SK-N-SH (cell line): Measurements from ENCODE around the gene BPIFB3. TPM values are rescaled to one million over a fixed set of nuclear protein-coding genes. Genes with fewer than 3 reads are reported as not detected.

Experiments used
- CTCF ChIA-PET: fragments of 300-600, 350-600 bp; formaldehyde crosslinking; extraction: SDS; loops from one replicate; lab custom pipeline; 2021; lab: Yijun Ruan, JAX
- POLR2A ChIA-PET: fragments of 350-600 bp; sonication (Branson Sonifier 250); formaldehyde crosslinking; extraction: SDS; loops from one replicate; lab custom pipeline; 2020; ENCODE audit warnings: antibody characterized with exemption, inconsistent platforms; lab: Yijun Ruan, JAX
- DNase-seq: peaks from one replicate; pipeline ENCODE4 v3.0.0; 2012
- H2AFZ ChIP-seq: fragments of 200-600 bp; sonication (generic); 2 replicates; pipeline ENCODE4 v1.8.1; 2016; ENCODE audit warnings: antibody characterized with exemption, mild to moderate bottlenecking, low read depth
- H3F3A ChIP-seq: fragments of 200-600 bp; sonication (generic); replicated peaks from 2 replicates; pipeline ENCODE3; 2016; ENCODE audit warnings: antibody characterized with exemption, mild to moderate bottlenecking; ENCODE audit not compliant: insufficient read depth
- H3K27ac ChIP-seq, 2 experiments: fragments of 200-500 bp in 1 of 2; fragments of 200-600 bp in 1 of 2; sonication (Bioruptor generic) in 1 of 2; sonication (generic), shearing (Covaris generic) in 1 of 2; 2 replicates each; pipeline versions ENCODE4 v1.5.1 to v1.6.1; 2014 to 2016; ENCODE audit warnings: low read depth in 2 of 2, inconsistent platforms in 1 of 2, low read length in 1 of 2, mild to moderate bottlenecking in 1 of 2, mixed read lengths in 1 of 2
- H3K27me3 ChIP-seq: fragments of 200-600 bp; sonication (generic), shearing (Covaris generic); 2 replicates; pipeline ENCODE4 v1.6.1; 2016; ENCODE audit warnings: mixed run types; ENCODE audit not compliant: insufficient read depth
- H3K36me3 ChIP-seq, 2 experiments: fragments of 200-500 bp in 1 of 2; fragments of 200-600 bp in 1 of 2; sonication (Bioruptor generic) in 1 of 2; sonication (generic) in 1 of 2; replicated peaks in 1 of 2; 2 replicates each; pipeline versions ENCODE3 to v1.5.1; 2014 to 2016; ENCODE audit warnings: low read length in 1 of 2, mild to moderate bottlenecking in 1 of 2; ENCODE audit not compliant: insufficient read depth in 2 of 2, control insufficient read depth in 1 of 2
- H3K4me1 ChIP-seq, 2 experiments: fragments of 200-500 bp in 1 of 2; fragments of 200-600 bp in 1 of 2; sonication (Bioruptor generic) in 1 of 2; sonication (generic), shearing (Covaris generic) in 1 of 2; 2 replicates each; pipeline versions ENCODE4 v1.5.1 to v1.6.1; 2014 to 2016; ENCODE audit warnings: low read depth in 1 of 2, low read length in 1 of 2, mixed run types in 1 of 2; ENCODE audit not compliant: insufficient read depth in 2 of 2, control insufficient read depth in 1 of 2
- H3K4me2 ChIP-seq: fragments of 200-600 bp; sonication (generic), shearing (Covaris generic); 2 replicates; pipeline ENCODE4 v1.6.1; 2017; ENCODE audit warnings: mixed run types
- H3K4me3 ChIP-seq, 2 experiments: fragments of 200-500 bp in 1 of 2; fragments of 200-600 bp in 1 of 2; sonication (Bioruptor generic) in 1 of 2; sonication (generic), shearing (Covaris generic) in 1 of 2; 2 replicates each; pipeline versions ENCODE4 v1.5.1 to v1.8.1; 2014 to 2016; ENCODE audit warnings: low read depth in 2 of 2, inconsistent platforms in 1 of 2, low read length in 1 of 2, mild to moderate bottlenecking in 1 of 2, mixed read lengths in 1 of 2, moderate library complexity in 1 of 2
- H3K79me2 ChIP-seq: fragments of 200-600 bp; sonication (generic); 2 replicates; pipeline ENCODE4 v1.8.1; 2017; ENCODE audit warnings: mild to moderate bottlenecking; ENCODE audit not compliant: insufficient read depth
- H3K9ac ChIP-seq: fragments of 200-600 bp; sonication (generic); 2 replicates; pipeline ENCODE4 v1.6.1; 2017; ENCODE audit warnings: mixed run types
- H3K9me2 ChIP-seq: fragments of 200-600 bp; sonication (generic); 2 replicates; pipeline ENCODE4 v1.6.1; 2017; ENCODE audit warnings: mixed run types
- H3K9me3 ChIP-seq: fragments of 200-600 bp; sonication (generic); 2 replicates; pipeline ENCODE4 v1.6.1; 2017; ENCODE audit warnings: mixed run types, mild to moderate bottlenecking, moderate library complexity
- H4K20me1 ChIP-seq: fragments of 200-600 bp; sonication (generic); 2 replicates; pipeline ENCODE4 v1.6.1; 2017; ENCODE audit warnings: mild to moderate bottlenecking, mixed run types; ENCODE audit not compliant: insufficient read depth
- CHD2 ChIP-seq: fragments of 150-350 bp; IDR thresholded peaks from 2 replicates; pipeline ENCODE4 v1.6.1; 2018; ENCODE audit warnings: low read length; ENCODE audit not compliant: partially characterized antibody
- ELF1 ChIP-seq: IDR thresholded peaks from 2 replicates; pipeline ENCODE4 v1.4.0; 2012
- EZH2phosphoT487 ChIP-seq: fragments of 200-600 bp; sonication (generic); IDR thresholded peaks from 2 replicates; pipeline ENCODE4 v1.6.1; 2017; ENCODE audit warnings: low read depth, mixed run types, mild to moderate bottlenecking, antibody characterized with exemption, moderate library complexity, borderline replicate concordance
- FOSL2 ChIP-seq: IDR thresholded peaks from 2 replicates; pipeline ENCODE4 v1.4.0; 2012; ENCODE audit warnings: low read depth, mild to moderate bottlenecking, moderate library complexity, borderline replicate concordance
- FOXM1 ChIP-seq: IDR thresholded peaks from 2 replicates; pipeline ENCODE4 v1.4.0; 2012; ENCODE audit warnings: low read depth, mild to moderate bottlenecking
- JUND ChIP-seq: IDR thresholded peaks from 2 replicates; pipeline ENCODE4 v1.4.0; 2012
- MXI1 ChIP-seq: IDR thresholded peaks from 2 replicates; pipeline ENCODE4 v1.6.1; 2012; ENCODE audit warnings: mild to moderate bottlenecking, low read depth, low read length, improper control_type of control experiment
- NFIC ChIP-seq: IDR thresholded peaks from 2 replicates; pipeline ENCODE4 v1.4.0; 2012; ENCODE audit warnings: borderline replicate concordance
- POLR2AphosphoS5 ChIP-seq: IDR thresholded peaks from 2 replicates; pipeline ENCODE4 v1.6.1; 2012; ENCODE audit warnings: low read depth, low read length
- RAD21 ChIP-seq: IDR thresholded peaks from 2 replicates; pipeline ENCODE4 v1.6.1; 2012; ENCODE audit warnings: mild to moderate bottlenecking, low read length
- RCOR1 ChIP-seq: fragments of 150-350 bp; IDR thresholded peaks from 2 replicates; pipeline ENCODE4 v1.6.1; 2017; ENCODE audit warnings: antibody characterized with exemption, low read length
- SIN3A ChIP-seq: IDR thresholded peaks from 2 replicates; pipeline ENCODE4 v1.6.1; 2012; ENCODE audit warnings: low read depth, mild to moderate bottlenecking, low read length, moderate library complexity, borderline replicate concordance
- TAF1 ChIP-seq: IDR thresholded peaks from 2 replicates; pipeline ENCODE4 v1.6.1; 2012; ENCODE audit warnings: low read depth, mild to moderate bottlenecking, low read length, moderate library complexity, borderline replicate concordance
- TCF12 ChIP-seq: IDR thresholded peaks from 2 replicates; pipeline ENCODE4 v1.4.0; 2012
- WGBS: methylation state at CpG from one replicate; pipeline ENCODE4 v1.1.6; 2017; ENCODE audit warnings: low lambda C conversion rate; 5-methylcytosine and 5-hydroxymethylcytosine counted together
- polyA plus RNA-seq, 3 experiments: library from polyadenylated mRNA; depleted of rRNA; stranded (reverse); fragments of >200 nt; gene quantifications; 2 replicates each; pipeline ENCODE4 v1.2.3, GENCODE V29; 2012
- TF ChIP-seq, protein P1 (sequence below): IDR thresholded peaks from 2 replicates; pipeline ENCODE4 v1.4.0; 2012; ENCODE audit warnings: low read depth
- TF ChIP-seq, protein P2 (sequence below): IDR thresholded peaks from 2 replicates; pipeline ENCODE4 v1.6.1; 2012; ENCODE audit warnings: mild to moderate bottlenecking, low read depth, low read length, moderate library complexity
- TF ChIP-seq, protein P3 (sequence below): fragments of 200-600 bp; sonication (generic); IDR thresholded peaks from 2 replicates; pipeline ENCODE4 v1.6.1; 2017; ENCODE audit warnings: antibody characterized with exemption, mild to moderate bottlenecking, moderate library complexity
- TF ChIP-seq, protein P4 (sequence below): IDR thresholded peaks from 2 replicates; pipeline ENCODE4; 2012
- TF ChIP-seq, protein P5 (sequence below): IDR thresholded peaks from 2 replicates; pipeline ENCODE4 v1.4.0; 2012; ENCODE audit warnings: low read depth, borderline replicate concordance

The BPIFB3 gene
- polyA plus RNA-seq, 1 of the 3 experiments (the other 2 are of a cell fraction), result not detected

DNA sequence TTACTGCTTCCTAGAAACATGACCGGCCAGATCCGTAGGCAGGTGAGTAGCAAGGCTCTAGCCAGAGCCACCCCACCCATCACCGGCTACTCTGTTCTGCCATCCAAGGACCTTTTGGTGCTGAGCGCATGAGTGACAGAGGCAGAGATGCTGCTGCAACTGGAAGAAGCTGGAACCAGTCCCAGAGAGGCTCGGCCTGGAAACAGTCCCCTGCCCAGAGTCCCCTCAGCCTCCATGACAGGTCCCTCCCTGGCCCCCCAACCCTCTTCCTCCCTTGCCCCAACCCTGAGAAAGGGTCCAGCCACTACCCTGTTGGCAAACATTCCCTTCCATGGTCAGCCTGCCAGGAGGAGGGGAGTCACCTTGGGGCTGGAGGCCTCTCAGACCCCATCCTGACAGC lies 57.6 kb downstream of the BPIFB3 start:
- H3K4me2 ChIP-seq, result no peak overlapping the region
- H3K9me2 ChIP-seq, result no peaks in the 10 kb centered on the region
- ChIA-PET POLR2A (no interaction called here), CTCF (no interaction called here)
- no peaks in the 10 kb centered on the region for H3F3A ChIP-seq
- H3K79me2 ChIP-seq, result no peaks in the 10 kb centered on the region
- WGBS, result 24% methylated on average over 2 of the region's 5 CpGs
- H2AFZ ChIP-seq, result no peak overlapping the region
- H3K27ac ChIP-seq, result no peak overlapping the region
- no peaks in the 10 kb centered on the region for H3K9me3 ChIP-seq
- no peak for DNase-seq
- H3K27me3 ChIP-seq, result peaks cover 17% of the 10 kb centered on the region; the same call in 1 of the 2 replicates
- no peaks in the 10 kb centered on the region for H3K4me1 ChIP-seq
- H3K36me3 ChIP-seq, result no peaks in the 10 kb centered on the region
- no peak overlapping the region for H3K4me3 ChIP-seq
- H3K9ac ChIP-seq, result no peak overlapping the region
- TF ChIP-seq RAD21 (no peak), NFIC (no peak), TAF1 (no peak), FOSL2 (no peak), SIN3A (no peak), CHD2 (no peak), FOXM1 (no peak), JUND (no peak), ELF1 (no peak)
- TF ChIP-seq, protein P1, sequence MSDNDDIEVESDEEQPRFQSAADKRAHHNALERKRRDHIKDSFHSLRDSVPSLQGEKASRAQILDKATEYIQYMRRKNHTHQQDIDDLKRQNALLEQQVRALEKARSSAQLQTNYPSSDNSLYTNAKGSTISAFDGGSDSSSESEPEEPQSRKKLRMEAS, result no peak
- no peaks in the 10 kb centered on the region for H4K20me1 ChIP-seq

DNA sequence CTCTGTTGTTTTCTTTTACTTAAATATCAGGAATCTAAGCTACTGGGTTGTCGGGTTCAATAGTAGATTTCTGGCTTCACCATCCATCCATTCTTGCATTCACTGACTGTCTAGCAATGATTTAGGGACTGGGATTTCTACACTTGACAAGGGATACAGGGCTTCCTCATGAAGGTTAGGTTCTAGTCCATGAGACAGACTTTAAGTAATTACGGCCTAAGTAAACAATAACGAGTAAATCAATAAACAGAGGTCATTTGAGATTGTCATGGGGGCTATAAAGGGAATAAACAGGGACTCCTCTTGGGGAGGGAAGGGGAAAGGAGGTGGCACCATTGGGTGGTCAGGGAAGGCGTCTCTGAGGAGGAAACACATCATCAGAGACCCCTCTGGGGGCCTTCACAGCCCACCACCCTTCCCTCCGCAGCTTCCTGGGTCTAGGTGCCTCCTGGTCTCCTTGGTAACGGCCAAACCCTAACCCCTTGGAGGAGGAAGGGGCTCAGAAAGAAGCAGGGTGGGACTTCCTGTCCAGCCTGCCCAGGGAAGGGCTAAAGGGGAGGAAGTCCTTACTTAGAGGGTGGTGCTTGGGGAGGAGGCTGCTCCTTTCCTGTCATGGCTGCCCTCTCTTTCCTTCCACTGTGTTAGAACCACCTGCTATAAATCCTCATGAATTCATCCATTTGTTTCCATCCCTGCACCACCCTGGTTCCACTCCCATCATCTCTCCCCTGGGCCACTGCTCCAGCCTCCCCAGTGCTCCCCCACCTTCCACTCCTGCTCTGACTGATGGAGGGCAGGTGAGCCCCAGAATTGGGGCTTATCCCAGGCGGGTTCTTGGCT lies 59.1 kb downstream of the BPIFB3 start:
- H4K20me1 ChIP-seq, result no peaks in the 10 kb centered on the region
- H3K27ac ChIP-seq, result no peak overlapping the region
- H3K4me1 ChIP-seq, result no peaks in the 10 kb centered on the region
- no peak overlapping the region for H3K9ac ChIP-seq
- H3K27me3 ChIP-seq, result peaks cover 12% of the 10 kb centered on the region; the same call in 1 of the 2 replicates
- ChIA-PET CTCF (interaction anchor here (1.0 kb wide), 1 partner anchor 9 kb away, joined by 3 read pairs; no protein-coding TSS in a partner anchor), POLR2A (no interaction called here)
- no peaks in the 10 kb centered on the region for H3K9me2 ChIP-seq
- H3K36me3 ChIP-seq, result no peaks in the 10 kb centered on the region
- H3F3A ChIP-seq, result no peaks in the 10 kb centered on the region
- DNase-seq, result no peak
- no peak overlapping the region for H3K4me2 ChIP-seq
- no peaks in the 10 kb centered on the region for H3K9me3 ChIP-seq
- no peaks in the 10 kb centered on the region for H3K79me2 ChIP-seq
- H2AFZ ChIP-seq, result no peak overlapping the region
- no peak overlapping the region for H3K4me3 ChIP-seq
- WGBS, result 6% methylated on average over 7 of the region's 7 CpGs
- TF ChIP-seq, protein P2, sequence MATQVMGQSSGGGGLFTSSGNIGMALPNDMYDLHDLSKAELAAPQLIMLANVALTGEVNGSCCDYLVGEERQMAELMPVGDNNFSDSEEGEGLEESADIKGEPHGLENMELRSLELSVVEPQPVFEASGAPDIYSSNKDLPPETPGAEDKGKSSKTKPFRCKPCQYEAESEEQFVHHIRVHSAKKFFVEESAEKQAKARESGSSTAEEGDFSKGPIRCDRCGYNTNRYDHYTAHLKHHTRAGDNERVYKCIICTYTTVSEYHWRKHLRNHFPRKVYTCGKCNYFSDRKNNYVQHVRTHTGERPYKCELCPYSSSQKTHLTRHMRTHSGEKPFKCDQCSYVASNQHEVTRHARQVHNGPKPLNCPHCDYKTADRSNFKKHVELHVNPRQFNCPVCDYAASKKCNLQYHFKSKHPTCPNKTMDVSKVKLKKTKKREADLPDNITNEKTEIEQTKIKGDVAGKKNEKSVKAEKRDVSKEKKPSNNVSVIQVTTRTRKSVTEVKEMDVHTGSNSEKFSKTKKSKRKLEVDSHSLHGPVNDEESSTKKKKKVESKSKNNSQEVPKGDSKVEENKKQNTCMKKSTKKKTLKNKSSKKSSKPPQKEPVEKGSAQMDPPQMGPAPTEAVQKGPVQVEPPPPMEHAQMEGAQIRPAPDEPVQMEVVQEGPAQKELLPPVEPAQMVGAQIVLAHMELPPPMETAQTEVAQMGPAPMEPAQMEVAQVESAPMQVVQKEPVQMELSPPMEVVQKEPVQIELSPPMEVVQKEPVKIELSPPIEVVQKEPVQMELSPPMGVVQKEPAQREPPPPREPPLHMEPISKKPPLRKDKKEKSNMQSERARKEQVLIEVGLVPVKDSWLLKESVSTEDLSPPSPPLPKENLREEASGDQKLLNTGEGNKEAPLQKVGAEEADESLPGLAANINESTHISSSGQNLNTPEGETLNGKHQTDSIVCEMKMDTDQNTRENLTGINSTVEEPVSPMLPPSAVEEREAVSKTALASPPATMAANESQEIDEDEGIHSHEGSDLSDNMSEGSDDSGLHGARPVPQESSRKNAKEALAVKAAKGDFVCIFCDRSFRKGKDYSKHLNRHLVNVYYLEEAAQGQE, result no peak
- TF ChIP-seq, protein P3, sequence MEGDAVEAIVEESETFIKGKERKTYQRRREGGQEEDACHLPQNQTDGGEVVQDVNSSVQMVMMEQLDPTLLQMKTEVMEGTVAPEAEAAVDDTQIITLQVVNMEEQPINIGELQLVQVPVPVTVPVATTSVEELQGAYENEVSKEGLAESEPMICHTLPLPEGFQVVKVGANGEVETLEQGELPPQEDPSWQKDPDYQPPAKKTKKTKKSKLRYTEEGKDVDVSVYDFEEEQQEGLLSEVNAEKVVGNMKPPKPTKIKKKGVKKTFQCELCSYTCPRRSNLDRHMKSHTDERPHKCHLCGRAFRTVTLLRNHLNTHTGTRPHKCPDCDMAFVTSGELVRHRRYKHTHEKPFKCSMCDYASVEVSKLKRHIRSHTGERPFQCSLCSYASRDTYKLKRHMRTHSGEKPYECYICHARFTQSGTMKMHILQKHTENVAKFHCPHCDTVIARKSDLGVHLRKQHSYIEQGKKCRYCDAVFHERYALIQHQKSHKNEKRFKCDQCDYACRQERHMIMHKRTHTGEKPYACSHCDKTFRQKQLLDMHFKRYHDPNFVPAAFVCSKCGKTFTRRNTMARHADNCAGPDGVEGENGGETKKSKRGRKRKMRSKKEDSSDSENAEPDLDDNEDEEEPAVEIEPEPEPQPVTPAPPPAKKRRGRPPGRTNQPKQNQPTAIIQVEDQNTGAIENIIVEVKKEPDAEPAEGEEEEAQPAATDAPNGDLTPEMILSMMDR, result no peak
- TF ChIP-seq, protein P4, sequence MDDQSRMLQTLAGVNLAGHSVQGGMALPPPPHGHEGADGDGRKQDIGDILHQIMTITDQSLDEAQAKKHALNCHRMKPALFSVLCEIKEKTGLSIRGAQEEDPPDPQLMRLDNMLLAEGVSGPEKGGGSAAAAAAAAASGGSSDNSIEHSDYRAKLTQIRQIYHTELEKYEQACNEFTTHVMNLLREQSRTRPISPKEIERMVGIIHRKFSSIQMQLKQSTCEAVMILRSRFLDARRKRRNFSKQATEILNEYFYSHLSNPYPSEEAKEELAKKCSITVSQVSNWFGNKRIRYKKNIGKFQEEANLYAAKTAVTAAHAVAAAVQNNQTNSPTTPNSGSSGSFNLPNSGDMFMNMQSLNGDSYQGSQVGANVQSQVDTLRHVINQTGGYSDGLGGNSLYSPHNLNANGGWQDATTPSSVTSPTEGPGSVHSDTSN, result no peak
- TF ChIP-seq POLR2AphosphoS5 (no peak), TCF12 (no peak), FOXM1 (no peak), MXI1 (no peak), RCOR1 (no peak), SIN3A (no peak), EZH2phosphoT487 (no peak)
- TF ChIP-seq, protein P5, sequence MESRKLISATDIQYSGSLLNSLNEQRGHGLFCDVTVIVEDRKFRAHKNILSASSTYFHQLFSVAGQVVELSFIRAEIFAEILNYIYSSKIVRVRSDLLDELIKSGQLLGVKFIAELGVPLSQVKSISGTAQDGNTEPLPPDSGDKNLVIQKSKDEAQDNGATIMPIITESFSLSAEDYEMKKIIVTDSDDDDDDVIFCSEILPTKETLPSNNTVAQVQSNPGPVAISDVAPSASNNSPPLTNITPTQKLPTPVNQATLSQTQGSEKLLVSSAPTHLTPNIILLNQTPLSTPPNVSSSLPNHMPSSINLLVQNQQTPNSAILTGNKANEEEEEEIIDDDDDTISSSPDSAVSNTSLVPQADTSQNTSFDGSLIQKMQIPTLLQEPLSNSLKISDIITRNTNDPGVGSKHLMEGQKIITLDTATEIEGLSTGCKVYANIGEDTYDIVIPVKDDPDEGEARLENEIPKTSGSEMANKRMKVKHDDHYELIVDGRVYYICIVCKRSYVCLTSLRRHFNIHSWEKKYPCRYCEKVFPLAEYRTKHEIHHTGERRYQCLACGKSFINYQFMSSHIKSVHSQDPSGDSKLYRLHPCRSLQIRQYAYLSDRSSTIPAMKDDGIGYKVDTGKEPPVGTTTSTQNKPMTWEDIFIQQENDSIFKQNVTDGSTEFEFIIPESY, result no peak
